NK-92 (cell line): ENCODE measurements around the gene VTI1B.

Experiments used
- DNase-seq: peaks from one replicate; lab custom pipeline; 2025; ENCODE audit not compliant: unreplicated experiment; lab: John Stamatoyannopoulos, UW

VTI1B gene

GRCh38 chr14:67680121-67680602 lies 5.7 kb upstream of the VTI1B start:
- no peak for DNase-seq

- no peak for DNase-seq
Measured at GRCh38 chr14:67679006-67679405, 4.6 kb upstream of the VTI1B start.

GRCh38 chr14:67675219-67675582 lies 769 bp upstream of the VTI1B start:
- no peak for DNase-seq

- DNase-seq: no peak
Measured at GRCh38 chr14:67674139-67674479, 323 bp downstream of the VTI1B start.

- DNase-seq: no peak
Measured at GRCh38 chr14:67673451-67673850, 981 bp downstream of the VTI1B start.

GRCh38 chr14:67668559-67668958 lies 5.9 kb downstream of the VTI1B start:
- DNase-seq: no peak

- no peak for DNase-seq
Measured at GRCh38 chr14:67666750-67667449, 7.5 kb downstream of the VTI1B start.

GRCh38 chr14:67665868-67666267 lies 8.6 kb downstream of the VTI1B start:
- DNase-seq: no peak

GRCh38 chr14:67663633-67664032 lies 10.8 kb downstream of the VTI1B start:
- DNase-seq: no peak

GRCh38 chr14:67653651-67654280 lies 20.7 kb downstream of the VTI1B start:
- no peak for DNase-seq

GRCh38 chr14:67652189-67652588 lies 22.2 kb downstream of the VTI1B start:
- DNase-seq: no peak

- DNase-seq: no peak
Measured at GRCh38 chr14:67650694-67651093, 23.7 kb downstream of the VTI1B start.

GRCh38 chr14:67650151-67650550 lies 24.3 kb downstream of the VTI1B start:
- no peak for DNase-seq

- no peak for DNase-seq
Measured at GRCh38 chr14:67646131-67646530, 28.3 kb downstream of the VTI1B start.

- DNase-seq: no peak
Measured at GRCh38 chr14:67645414-67645813, 29.0 kb downstream of the VTI1B start.

GRCh38 chr14:67644428-67644827 lies 30.0 kb downstream of the VTI1B start:
- DNase-seq: no peak

- no peak for DNase-seq
Measured at GRCh38 chr14:67643713-67644112, 30.7 kb downstream of the VTI1B start.

GRCh38 chr14:67641902-67642749 lies 32.3 kb downstream of the VTI1B start:
- DNase-seq: no peak

GRCh38 chr14:67641480-67641879 lies 33.0 kb downstream of the VTI1B start:
- no peak for DNase-seq

- no peak for DNase-seq
Measured at GRCh38 chr14:67638642-67639041, 35.8 kb downstream of the VTI1B start.

- no peak for DNase-seq
Measured at GRCh38 chr14:67636361-67636919, 38.0 kb downstream of the VTI1B start.
